ENCODE data around the gene QRFP. TPM values are rescaled to one million over a fixed set of nuclear protein-coding genes. Genes with fewer than 3 reads are reported as not detected.

Gene QRFP
- total RNA-seq, 6 experiments from 2014 or later, result 3.3 TPM; not detected in 5

GRCh38 chr9:130905125-130905901 lies 8.7 kb upstream of the QRFP start:
- TF ChIP-seq CTCF (IDR thresholded peaks at IDR 0.05) (no peak), POLR2A (IDR thresholded peaks at IDR 0.05) (no peak)
- Histone ChIP-seq H3K27me3 (no peaks in the 10 kb centered on the region), H3K27ac (no peak overlapping the region), H3K9me3 (no peaks in the 10 kb centered on the region), H3K36me3 (no peaks in the 10 kb centered on the region), H3K4me1 (no peaks in the 10 kb centered on the region), H3K4me3 (no peak overlapping the region)
- ATAC-seq (no peak), DNase-seq (no peak)
- 75% methylated on average over 21 of the region's 24 CpGs for WGBS (ENCODE audit: insufficient coverage, low coverage, low lambda C conversion rate, missing lambda C conversion rate)
- intact Hi-C loops (cut with DNase I), result no loop called here

GRCh38 chr9:130904070-130905044 lies 7.7 kb upstream of the QRFP start:
- Histone ChIP-seq H3K27me3 (no peaks in the 10 kb centered on the region), H3K27ac (no peak overlapping the region), H3K4me1 (no peaks in the 10 kb centered on the region), H3K9me3 (no peaks in the 10 kb centered on the region), H3K36me3 (no peaks in the 10 kb centered on the region), H3K4me3 (no peak overlapping the region)
- intact Hi-C loops (cut with DNase I), result no loop called here
- no peak for DNase-seq
- 61% methylated on average over 14 of the region's 48 CpGs for WGBS (ENCODE audit: insufficient coverage, low coverage, low lambda C conversion rate, missing lambda C conversion rate)
- TF ChIP-seq POLR2A (IDR thresholded peaks at IDR 0.05) (no peak), CTCF (IDR thresholded peaks at IDR 0.05) (no peak)
- no peak for ATAC-seq

- no peaks in the 10 kb centered on the region for H3K27me3 ChIP-seq
- 46% methylated on average over 7 of the region's 25 CpGs for WGBS (ENCODE audit: insufficient coverage, low coverage, low lambda C conversion rate, missing lambda C conversion rate)
- H3K4me3 ChIP-seq, result no peak overlapping the region
These were observed 6.8 kb upstream of the QRFP start for GRCh38 chr9:130903194-130904069.

More at GRCh38 chr9:130903194-130904069, 6.8 kb upstream of the QRFP start:
- Histone ChIP-seq H3K36me3 (no peaks in the 10 kb centered on the region), H3K27ac (no peak overlapping the region), H3K9me3 (no peaks in the 10 kb centered on the region), H3K4me1 (no peaks in the 10 kb centered on the region)
- intact Hi-C loops (cut with DNase I), result no loop called here
- ATAC-seq, result no peak
- no peak for TF ChIP-seq POLR2A (IDR thresholded peaks at IDR 0.05)
- no peak for TF ChIP-seq CTCF (IDR thresholded peaks at IDR 0.05)
- DNase-seq, result no peak

Measured in right lobe of liver (tissue), 6 donors.